ENCODE data around the gene L3MBTL4. TPM values are rescaled to one million over a fixed set of nuclear protein-coding genes. Genes with fewer than 3 reads are reported as not detected.
"Not testable (repeated sequence)": the region's sequence is repeated elsewhere in the genome, so short reads cannot be mapped to it uniquely, and the experiment has no call there.

Gene L3MBTL4
- polyA plus RNA-seq, 3 donors, result 4.6 to 7.3 (median 6.3) TPM

DNA sequence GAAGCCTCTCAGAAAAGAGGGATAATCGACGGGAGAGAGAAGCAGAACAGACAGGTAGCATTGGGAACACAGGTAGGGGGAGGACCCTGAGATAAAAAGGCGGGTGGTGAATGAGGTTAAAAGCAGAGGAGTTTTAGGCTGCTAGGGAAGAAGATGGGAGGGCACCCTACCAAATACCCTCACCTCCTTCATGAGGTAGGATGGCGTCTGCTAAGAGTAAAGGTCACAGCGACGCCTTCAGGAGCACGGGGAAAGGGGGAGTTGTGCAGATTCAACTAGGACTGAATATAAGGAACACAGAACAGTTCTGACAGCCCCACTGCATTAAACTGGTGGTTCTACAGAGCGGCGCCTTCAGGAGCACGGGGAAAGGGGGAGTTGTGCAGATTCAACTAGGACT lies 142.6 kb downstream of the L3MBTL4 start:
- not testable (repeated sequence) for DNase-seq (ENCODE audit: extremely low read depth in 1 of 11, low read depth in 9 of 11, low spot score in 4 of 11)

DNA sequence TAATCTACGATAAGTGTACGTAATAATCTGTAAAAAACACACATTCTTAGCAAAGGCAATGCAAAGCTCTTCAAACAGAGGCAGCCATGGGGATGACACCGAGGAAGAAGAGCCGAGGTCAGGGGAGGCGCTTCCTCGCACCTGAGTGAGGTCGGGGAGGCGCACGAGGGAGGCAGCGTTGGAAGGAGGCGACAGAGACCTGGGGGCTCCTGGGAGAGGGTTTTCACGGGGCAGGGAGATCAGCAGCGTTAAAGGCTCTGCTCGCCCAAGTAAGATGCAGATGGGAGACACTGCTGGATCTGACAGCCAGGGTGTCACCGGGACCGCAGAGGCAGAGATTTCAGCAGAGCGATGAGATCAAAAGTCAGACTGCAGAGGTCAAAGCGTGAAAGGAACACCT lies 143.1 kb downstream of the L3MBTL4 start:
- DNase-seq (ENCODE audit: extremely low read depth in 1 of 11, low read depth in 9 of 11, low spot score in 4 of 11), result no peak

- no peak for DNase-seq (ENCODE audit: extremely low read depth in 1 of 11, low read depth in 9 of 11, low spot score in 4 of 11)
These were observed 143.9 kb downstream of the L3MBTL4 start for GRCh38 chr18:6270771-6271216.

GRCh38 chr18:6269660-6270332 lies 144.9 kb downstream of the L3MBTL4 start:
- no peak for DNase-seq (ENCODE audit: extremely low read depth in 1 of 11, low read depth in 9 of 11, low spot score in 4 of 11)

DNA sequence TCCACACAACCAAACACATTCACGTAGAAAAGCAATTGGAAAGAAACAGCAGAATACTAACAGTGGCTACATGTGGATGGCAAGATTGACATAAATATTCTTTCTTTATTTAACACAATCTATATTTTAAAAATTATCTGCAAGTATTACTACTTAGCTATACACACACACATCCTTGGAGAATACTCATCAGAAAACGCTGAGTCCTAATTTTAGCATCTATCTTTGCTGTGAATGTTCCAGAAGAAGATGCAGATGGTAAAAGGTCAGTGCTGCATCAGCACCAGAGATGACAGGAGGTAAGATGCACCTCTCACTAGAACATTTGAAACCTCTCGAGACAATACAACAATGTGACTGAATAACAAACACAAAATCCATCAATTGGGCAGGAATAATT lies 148.5 kb downstream of the L3MBTL4 start:
- DNase-seq (ENCODE audit: extremely low read depth in 1 of 11, low read depth in 9 of 11, low spot score in 4 of 11), result no peak

DNA sequence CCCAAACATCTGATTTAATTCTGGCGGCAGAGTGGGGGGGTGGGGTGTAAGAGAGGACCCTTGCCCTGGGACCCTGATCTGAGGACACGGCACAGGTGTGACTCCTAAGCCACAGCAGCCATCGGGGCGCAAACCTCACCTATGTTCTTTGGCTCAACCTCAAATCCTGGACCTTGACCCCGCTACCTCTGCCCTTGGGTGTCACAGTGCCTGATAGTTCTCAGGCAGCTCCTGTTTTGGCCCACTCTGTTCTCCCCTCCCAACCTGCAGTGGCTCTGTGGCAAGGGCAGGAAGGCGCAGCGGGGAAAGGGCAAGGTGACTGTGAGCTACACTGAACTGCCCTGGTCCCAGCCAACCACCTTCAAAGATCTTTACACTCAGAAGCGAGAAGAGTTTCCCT lies 152.8 kb downstream of the L3MBTL4 start:
- DNase-seq (ENCODE audit: extremely low read depth in 1 of 11, low read depth in 9 of 11, low spot score in 4 of 11), result no peak

GRCh38 chr18:6259324-6259723 lies 155.4 kb downstream of the L3MBTL4 start:
- DNase-seq (ENCODE audit: extremely low read depth in 1 of 11, low read depth in 9 of 11, low spot score in 4 of 11), result not testable (repeated sequence)

DNA sequence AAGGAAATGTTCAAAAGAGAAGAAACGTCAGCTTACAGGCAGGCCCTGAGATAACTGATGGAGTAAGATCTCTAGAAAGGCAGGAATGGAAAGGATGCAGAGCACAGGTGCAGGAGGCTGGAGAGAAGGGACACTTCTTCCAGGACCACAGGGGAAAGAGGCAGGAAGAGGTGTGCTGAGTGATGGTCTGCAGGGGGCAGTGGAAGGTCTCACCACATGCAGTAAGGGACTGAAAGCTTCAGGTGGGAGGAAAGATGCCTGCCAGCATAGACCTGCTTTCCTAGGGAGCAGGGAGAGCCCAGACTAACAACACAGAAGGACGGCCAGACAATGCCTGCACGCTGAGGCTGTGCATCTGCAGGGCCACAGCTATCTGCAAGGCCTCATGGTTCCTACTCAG lies 156.8 kb downstream of the L3MBTL4 start:
- DNase-seq (ENCODE audit: extremely low read depth in 1 of 11, low read depth in 9 of 11, low spot score in 4 of 11), result no peak

GRCh38 chr18:6256521-6256920 lies 158.2 kb downstream of the L3MBTL4 start:
- no peak for DNase-seq (ENCODE audit: extremely low read depth in 1 of 11, low read depth in 9 of 11, low spot score in 4 of 11)

DNA sequence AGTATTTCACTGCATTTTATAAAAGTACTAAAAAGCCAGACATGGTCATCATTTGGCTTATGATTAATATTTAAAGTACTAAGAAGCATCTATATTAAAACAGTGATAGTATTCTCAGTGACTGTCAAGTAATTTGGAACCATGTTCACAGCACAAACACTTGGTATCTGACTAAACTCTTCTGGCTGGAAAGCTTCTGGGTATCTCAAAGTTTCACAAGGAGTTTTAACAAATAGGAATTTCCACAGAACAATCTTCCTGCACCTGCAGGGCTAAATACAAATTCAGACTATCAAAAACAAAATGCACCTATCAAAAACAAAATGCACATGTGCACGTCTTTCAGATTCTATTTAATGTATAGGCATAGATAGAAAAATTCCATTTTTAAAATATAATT lies 158.8 kb downstream of the L3MBTL4 start:
- no peak for DNase-seq (ENCODE audit: extremely low read depth in 1 of 11, low read depth in 9 of 11, low spot score in 4 of 11)

DNA sequence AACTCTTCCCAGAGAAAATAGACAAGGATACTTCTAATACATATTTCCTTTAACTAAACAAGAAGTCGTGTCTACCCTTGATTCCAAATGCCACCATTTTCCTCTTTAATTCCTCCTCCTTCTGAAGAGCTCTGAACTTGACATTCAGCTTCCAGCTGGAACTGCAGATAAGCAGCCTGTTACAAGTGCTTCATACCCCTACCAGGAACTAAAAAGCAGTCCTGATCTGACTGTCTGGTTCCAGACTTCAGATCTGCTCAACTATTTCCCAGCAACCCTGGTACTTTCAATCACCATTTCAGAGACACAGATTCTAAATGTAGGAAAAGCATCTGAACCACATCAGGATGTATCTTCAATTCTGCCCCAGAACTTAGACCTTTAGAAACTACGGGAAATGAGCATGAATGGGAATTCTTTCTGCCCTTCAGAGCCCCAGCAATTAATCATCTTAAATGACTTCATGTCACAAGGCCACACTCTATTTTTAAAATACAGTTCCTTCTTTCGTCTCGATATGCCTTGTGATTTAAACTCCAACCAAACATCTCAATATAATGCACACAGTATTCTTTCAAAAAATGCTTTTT lies 159.5 kb downstream of the L3MBTL4 start:
- DNase-seq (ENCODE audit: extremely low read depth in 1 of 11, low read depth in 9 of 11, low spot score in 4 of 11), result peak in 1 of 11 donors; percentile 4

- no peak for DNase-seq (ENCODE audit: extremely low read depth in 1 of 11, low read depth in 9 of 11, low spot score in 4 of 11)
These were observed 160.3 kb downstream of the L3MBTL4 start for GRCh38 chr18:6254456-6254855.

DNA sequence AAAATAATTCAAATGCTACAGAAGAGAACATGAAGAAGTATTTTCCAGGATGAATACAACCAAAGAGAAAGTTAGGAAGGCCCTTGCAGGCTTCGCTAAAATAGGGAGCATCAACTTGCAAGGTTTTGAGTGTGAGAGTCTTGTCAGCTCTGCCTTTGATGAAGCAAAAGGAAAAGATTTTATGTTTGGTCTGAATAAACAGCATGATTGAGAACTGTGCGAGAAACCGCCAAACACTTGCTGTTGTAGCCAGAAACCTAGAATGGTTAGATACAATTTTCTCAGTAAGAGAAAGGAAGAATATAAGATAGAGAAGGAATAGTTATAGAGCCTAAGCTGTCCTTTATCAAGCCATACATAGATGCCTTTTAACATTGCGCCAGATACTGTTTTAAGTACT lies 163.6 kb downstream of the L3MBTL4 start:
- no peak for DNase-seq (ENCODE audit: extremely low read depth in 1 of 11, low read depth in 9 of 11, low spot score in 4 of 11)

DNA sequence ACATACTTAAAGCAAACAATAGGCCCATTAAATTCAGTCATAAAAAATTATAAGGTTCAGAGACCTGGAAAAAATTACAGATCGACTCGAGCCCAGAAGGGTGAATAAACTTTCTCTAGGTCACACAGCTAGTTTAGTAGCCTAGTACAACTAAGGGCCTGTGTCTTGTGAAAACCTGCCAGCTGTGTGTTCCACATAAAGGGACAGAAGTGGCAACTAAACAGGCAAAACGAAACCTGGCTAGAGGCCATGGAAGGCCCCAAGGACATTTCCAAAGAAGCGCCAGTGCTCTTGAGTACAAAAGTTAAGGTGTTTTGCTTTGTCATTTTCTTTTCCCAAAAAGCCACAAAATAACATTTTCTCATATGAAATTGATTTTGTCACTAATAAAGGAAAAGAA lies 164.9 kb downstream of the L3MBTL4 start:
- no peak for DNase-seq (ENCODE audit: extremely low read depth in 1 of 11, low read depth in 9 of 11, low spot score in 4 of 11)

DNA sequence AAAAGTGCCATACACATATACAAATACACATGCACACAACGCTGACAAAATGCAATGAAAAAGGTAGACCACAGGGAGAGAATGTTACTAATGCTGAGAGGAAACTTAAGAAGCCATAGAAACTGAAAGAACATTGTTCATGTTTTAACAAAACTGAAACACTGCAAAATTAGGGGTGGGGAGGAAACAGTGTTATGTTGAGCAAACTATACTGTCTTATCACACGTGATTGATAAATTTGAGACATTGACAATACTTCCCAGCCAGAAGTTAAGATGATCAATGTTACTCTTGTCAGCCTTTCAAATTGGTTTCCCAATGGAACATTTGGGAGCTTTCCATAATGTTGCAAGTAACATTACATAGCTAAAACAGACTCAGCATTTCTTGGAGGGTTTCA lies 165.5 kb downstream of the L3MBTL4 start:
- no peak for DNase-seq (ENCODE audit: extremely low read depth in 1 of 11, low read depth in 9 of 11, low spot score in 4 of 11)

- DNase-seq (ENCODE audit: extremely low read depth in 1 of 11, low read depth in 9 of 11, low spot score in 4 of 11), result no peak
These were observed 166.7 kb downstream of the L3MBTL4 start for GRCh38 chr18:6248017-6248416.

GRCh38 chr18:6242004-6242403 lies 172.7 kb downstream of the L3MBTL4 start:
- no peak for DNase-seq (ENCODE audit: extremely low read depth in 1 of 11, low read depth in 9 of 11, low spot score in 4 of 11)

GRCh38 chr18:6239716-6240115 lies 175.0 kb downstream of the L3MBTL4 start:
- no peak for DNase-seq (ENCODE audit: extremely low read depth in 1 of 11, low read depth in 9 of 11, low spot score in 4 of 11)

GRCh38 chr18:6236258-6236657 lies 178.5 kb downstream of the L3MBTL4 start:
- DNase-seq (ENCODE audit: extremely low read depth in 1 of 11, low read depth in 9 of 11, low spot score in 4 of 11), result no peak

DNA sequence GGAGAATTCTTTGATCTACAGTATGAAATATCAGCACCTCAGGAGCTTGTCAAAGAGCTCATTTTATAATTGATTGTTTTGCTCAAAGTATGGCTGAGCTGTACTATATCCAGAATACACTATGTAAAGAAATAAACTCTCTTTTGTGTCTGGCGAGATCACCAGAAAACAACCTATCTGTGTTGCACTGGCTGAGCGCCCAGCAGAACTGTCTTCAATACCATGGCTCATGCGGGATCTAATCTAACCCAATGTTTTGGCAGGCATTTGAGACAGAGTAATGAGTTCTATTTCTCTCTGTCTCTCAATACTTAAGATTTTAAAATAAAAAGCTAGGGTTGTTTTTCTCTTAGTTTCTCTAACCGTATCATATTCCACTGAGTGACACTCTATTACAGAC lies 192.4 kb downstream of the L3MBTL4 start:
- DNase-seq (ENCODE audit: extremely low read depth in 1 of 11, low read depth in 9 of 11, low spot score in 4 of 11), result no peak

- DNase-seq (ENCODE audit: extremely low read depth in 1 of 11, low read depth in 9 of 11, low spot score in 4 of 11), result no peak
These were observed 193.1 kb downstream of the L3MBTL4 start for GRCh38 chr18:6221602-6222014.

Measured in renal cortex interstitium (tissue), 11 donors.